Eye (tissue), 1 donor: ENCODE data around the gene WTIP.
A peak's percentile ranks its signal among the peaks of the same experiment; 100 is the strongest.
"Not testable (repeated sequence)": the region's sequence is repeated elsewhere in the genome, so short reads cannot be mapped to it uniquely, and the experiment has no call there.

Source experiments
- DNase-seq: peaks from one replicate; pipeline ENCODE4 v3.0.0-alpha.2; 2015

WTIP gene

GRCh38 chr19:34480971-34481841 lies at the start of gene WTIP:
WTIP (plus strand) TSS chr19:34481758; CDS start chr19:34481975, 217 bp downstream.
- peak; percentile 94 for DNase-seq

GRCh38 chr19:34432797-34433196 lies 48.8 kb upstream of the WTIP start:
- DNase-seq, result no peak

DNA sequence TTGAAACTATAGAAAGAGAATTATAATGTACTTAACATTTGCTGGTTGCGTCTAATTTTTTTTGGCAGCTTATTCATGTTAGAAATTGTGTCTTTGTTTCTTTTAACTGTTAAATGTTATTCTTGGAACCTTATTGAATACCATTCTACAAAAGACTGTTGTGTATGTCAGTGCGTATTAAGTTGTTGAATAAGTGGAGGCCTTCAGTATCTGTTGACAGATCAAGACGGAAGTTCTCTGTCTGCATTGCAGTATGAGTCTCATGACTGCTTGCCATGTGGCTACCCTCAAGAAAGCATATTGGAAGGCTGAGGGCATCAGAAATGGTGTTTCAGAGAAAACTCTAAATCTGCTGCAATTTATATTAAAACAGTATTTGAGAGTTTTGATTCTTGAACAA lies 44.8 kb upstream of the WTIP start:
- DNase-seq, result no peak

DNA sequence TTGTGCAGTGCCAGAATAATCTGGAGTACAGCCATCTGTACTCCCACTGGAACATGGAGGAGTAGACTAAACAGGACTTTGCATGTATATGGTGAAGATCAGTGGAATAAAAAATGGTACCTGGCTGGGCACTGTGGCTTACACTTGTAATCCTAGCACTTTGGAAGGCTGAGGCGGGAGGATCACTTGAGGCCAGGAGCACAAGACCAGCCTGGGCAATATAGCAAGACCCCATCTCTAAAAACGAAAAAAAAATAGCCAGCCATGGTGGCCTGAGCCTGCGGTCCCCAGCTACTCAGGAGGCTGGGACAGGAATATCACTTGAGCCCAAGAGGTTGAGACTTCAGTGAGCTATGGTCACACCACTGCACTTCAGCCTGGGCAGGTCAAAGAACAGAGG lies 33.4 kb upstream of the WTIP start:
- DNase-seq, result no peak

- DNase-seq, result no peak
Measured at GRCh38 chr19:34452723-34453122, 28.8 kb upstream of the WTIP start.

DNA sequence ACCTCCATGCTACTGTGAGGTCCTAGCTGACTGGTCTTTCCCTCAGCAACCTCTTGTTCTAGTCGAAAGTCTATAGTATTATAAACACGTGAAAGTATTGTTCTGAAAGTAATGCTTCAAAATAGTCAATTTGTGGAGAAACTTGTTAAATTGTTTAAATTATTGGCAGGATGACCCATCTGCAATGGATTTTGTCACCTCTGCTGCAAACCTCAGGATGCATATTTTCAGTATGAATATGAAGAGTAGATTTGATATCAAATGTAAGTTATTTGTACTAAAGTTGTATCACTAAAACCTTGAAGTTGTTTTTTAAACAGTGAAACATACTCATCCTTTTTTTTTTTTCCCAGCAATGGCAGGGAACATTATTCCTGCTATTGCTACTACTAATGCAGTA lies 27.5 kb upstream of the WTIP start:
- no peak for DNase-seq

GRCh38 chr19:34454685-34455084 lies 26.9 kb upstream of the WTIP start:
- no peak for DNase-seq

DNA sequence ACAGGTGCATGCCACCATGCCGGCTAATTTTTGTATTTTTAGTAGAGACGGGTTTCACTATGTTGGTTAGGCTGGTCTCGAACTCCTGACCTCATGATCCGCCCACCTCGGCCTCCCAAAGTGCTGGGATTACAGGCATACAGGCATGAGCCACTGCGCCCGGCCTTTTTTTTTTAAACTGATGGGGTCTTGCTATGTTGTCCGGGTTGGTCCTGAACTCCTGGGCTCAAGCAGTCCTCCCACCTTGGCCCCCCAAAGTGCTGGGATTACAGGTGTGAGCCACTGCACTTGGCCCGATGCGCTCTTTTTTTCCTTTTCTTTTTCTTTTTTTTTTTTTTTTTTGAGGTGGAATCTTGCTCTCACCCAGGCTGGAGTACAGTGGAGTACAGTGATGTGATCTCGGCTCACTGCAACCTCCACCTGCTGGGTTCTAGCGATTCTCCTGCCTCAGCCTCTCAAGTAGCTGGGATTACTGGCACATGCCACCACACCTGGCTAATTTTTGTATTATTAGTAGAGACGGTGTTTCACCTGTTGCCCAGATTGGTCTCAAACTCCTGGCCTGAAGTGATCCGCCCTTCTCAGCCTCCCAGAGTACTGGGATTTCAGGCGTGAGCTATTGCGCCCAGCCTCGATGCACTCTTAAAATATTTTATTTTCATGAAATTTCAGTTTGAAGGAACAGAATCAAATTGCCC lies 25.6 kb upstream of the WTIP start:
- DNase-seq, result not testable (repeated sequence)

GRCh38 chr19:34457446-34457845 lies 24.1 kb upstream of the WTIP start:
- DNase-seq, result no peak

DNA sequence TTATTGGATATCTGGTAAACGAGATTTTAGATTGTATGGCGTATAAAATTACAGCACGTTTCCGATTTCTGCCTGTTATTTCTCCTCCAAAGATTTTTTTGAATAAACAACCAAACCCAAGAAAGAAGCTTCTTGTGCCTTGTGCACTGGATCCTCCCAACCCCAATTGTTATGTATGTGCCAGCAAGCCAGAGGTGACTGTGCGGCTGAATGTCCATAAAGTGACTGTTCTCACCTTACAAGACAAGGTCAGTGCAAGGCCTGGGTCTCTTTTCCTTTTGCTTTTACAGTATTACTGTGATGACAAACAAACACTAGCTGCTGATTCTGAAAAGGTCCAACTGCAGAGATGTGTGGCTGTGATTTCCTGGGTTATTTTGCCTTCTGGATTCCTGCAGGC lies 22.9 kb upstream of the WTIP start:
- DNase-seq, result no peak

- no peak for DNase-seq
Measured at GRCh38 chr19:34459614-34460013, 21.9 kb upstream of the WTIP start.

DNA sequence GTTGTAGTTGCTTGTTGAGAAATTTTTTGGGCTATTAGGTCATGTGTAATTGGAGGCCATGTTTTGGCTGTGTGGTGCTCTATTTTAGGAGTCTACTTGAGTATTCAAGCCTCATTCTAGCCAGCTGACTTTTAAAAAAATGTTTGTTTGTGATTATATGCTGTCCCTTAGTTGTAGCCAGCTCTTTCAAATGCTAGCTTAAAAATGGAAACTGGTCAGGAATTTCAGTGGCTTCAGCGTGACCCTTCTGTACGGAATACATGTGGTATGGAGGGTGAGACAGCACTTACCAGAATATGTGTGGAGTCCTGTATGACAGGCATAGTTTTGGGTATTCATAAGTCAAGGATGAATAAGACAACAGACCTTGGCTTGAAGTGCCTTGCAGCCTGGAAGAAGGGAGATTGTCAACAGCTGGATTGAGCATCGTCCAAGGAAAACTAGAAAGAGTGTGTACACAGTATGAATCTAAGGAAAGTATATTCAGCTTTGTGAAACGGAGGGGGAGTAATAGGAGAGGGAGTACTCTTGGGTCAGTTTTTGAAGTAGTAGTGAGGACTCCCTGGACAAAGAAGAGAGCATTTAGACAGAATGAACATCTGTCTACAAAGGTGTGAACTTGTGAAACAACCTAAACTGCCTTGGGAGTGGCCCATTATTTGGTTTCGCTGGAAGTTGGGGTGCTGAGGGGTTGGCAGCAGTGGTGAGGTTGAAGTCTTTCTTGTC lies 20.0 kb upstream of the WTIP start:
- no peak for DNase-seq

DNA sequence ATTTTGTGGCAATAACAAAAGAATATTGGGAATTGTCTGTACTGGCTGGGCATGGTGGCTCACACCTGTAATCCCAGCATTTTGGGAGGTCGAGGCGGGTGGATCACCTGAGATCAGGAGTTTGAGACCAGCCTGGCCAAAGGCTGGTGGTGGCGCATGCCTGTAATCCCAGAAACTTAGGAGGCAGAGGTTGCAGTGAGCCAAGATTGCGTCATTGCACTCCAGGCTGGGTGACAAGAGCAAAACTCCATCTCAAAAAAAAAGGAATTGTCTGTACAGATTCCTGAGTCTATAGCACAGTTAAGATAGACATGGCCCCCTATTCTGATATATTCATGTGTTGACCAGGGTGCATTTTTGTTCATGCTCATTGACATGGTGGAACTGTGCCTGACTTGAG lies 16.8 kb upstream of the WTIP start:
- not testable (repeated sequence) for DNase-seq

DNA sequence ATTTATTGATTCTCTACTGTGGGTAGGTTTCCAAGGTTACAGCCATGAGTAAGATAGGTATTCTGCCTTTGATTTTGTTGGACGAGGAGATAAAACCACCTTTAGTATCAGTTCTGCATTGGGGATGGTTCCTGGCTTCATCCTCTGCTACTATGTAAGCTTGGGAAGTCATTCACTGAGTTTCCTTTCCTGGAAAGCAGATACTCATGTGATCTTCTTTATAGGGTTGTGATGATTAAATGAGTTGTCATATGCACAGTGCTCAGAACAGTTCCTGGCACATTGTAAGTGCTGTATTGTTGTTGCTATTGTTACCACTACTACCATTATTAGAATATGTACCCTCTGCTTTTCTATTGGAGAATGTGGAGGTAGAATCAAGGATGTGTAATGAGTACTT lies 13.1 kb upstream of the WTIP start:
- DNase-seq, result no peak

DNA sequence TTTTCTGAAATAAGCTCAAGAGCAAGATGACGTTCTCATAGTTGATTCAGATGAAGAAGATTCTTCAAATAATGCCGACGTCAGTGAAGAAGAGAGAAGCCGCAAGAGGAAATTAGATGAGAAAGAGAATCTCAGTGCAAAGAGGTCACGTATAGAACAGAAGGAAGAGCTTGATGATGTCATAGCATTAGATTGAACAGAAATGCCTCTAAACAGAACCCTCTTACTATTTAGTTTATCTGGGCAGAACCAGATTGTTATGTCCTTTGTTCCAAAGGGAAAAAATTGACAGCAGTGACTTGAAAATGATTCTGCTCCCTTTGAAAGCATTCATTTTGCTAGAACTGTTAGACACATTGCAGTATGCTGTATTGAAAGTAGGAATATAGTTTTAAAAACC lies 12.5 kb upstream of the WTIP start:
- not testable (repeated sequence) for DNase-seq

- DNase-seq, result no peak
Measured at GRCh38 chr19:34471906-34472700, 9.5 kb upstream of the WTIP start.

- no peak for DNase-seq
Measured at GRCh38 chr19:34474233-34474989, 7.1 kb upstream of the WTIP start.

DNA sequence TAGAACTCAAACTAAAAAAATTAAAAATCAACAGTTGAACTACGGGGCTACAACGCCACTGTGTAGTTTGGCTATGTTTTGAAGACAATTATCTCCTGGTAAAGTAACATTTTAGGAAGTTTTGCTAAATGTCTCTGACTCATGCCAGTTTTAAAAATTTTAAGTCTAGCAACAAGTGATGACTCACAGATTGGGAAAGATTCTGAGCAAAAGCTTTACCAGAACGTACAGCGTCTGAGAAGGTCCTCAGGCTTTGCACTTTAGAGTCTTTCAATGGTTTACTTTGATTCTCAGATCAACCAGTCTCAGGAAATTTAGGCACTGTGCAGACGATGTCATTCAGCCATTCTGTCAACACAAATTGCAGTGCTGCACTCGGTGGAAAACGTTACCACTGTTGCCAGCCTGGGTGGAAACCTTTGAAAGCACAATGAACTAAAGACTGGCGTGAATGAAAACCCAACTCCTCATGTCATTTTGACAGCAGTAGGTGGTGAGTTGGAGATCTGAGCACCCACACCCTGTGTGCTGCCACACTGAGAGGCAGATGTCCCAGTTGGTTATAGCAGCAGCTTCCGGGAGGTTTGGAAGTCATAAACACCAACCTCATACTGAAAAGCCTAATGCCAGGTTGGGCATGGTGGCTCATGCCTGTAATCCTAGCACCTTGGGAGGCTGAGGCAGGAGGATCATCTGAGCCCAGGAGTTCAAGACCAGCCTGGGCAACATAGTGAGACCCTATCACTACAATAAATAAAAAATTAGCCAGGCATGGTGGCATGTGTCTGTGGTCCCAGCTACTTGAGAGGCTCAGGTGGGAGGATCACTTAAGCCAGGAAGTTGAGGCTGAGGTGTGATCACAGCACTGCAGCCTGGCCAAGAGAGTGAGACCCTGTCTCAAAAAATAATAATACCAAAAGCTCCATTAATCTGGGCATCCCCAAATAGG lies 6.3 kb upstream of the WTIP start:
- DNase-seq, result no peak

GRCh38 chr19:34475975-34476594 lies 5.5 kb upstream of the WTIP start:
- no peak for DNase-seq

- DNase-seq, result not testable (repeated sequence)
Measured at GRCh38 chr19:34478496-34478895, 3.1 kb upstream of the WTIP start.
